ENCODE measurements around the gene LYST. TPM values are rescaled to one million over a fixed set of nuclear protein-coding genes. Genes with fewer than 3 reads are reported as not detected.

LYST gene
- total and polyA plus RNA-seq, 2 of the 8 experiments (the other 6 are each of a cell fraction or from before 2014, with no cell fraction given), result 0.29 to 0.58 TPM

DNA sequence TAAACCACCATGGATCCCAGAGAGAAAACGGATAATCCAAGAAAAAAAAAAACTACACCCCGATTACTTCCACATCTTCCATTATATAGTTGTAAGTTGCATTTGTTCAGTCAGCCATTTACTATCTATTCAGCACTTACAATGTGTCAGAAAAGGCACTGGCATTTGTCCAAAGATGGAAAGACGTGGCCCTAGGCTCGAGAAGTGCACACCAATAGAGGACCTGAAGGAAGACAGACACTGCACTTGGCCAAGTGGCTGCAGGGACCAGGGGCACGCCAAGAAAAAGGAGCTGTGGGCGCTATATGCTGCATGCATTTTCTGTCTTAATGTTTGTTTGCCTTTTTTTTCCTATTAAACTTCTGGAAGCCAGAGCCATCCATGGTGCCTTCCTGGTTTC is 45.2 kb upstream of the LYST start:
- H4K8ac ChIP-seq (ENCODE audit: extremely low read depth, insufficient read depth, low read length), result no peak overlapping the region
- H3K4me1 ChIP-seq (replicated peaks in 1 of 4; ENCODE audit: control insufficient read depth in 3 of 4, insufficient read depth in 4 of 4, low read length in 3 of 4), result peaks cover 0 to 3% (median 1%) of the 10 kb centered on the region in 4 experiments; a peak in 3 of 7 replicates
- H3K4ac ChIP-seq (replicated peaks; ENCODE audit: insufficient read length, low read depth, low read length), result no peak overlapping the region
- DNase-seq (ENCODE audit: low read depth in 1 of 2, low spot score in 2 of 2) (no peak), FAIRE-seq (no peak)
- H4K5ac ChIP-seq (ENCODE audit: insufficient read length, low read depth, low read length), result no peak overlapping the region
- H3K36me3 ChIP-seq (ENCODE audit: control insufficient read depth in 2 of 4, insufficient read depth in 4 of 4, low read length in 3 of 4), result no peaks in the 10 kb centered on the region
- H2BK20ac ChIP-seq (ENCODE audit: low read length), result no peak overlapping the region
- H3K56ac ChIP-seq (replicated peaks; ENCODE audit: insufficient read length, low read depth, low read length), result no peak overlapping the region
- no peak overlapping the region for H3K23ac ChIP-seq (ENCODE audit: insufficient read length)
- H3K4me2 ChIP-seq (ENCODE audit: insufficient read depth in 1 of 2, low read depth in 2 of 2, low read length in 2 of 2), result no peak overlapping the region
- H2AFZ ChIP-seq (ENCODE audit: low read length), result no peak overlapping the region
- no peak overlapping the region for H4K91ac ChIP-seq (replicated peaks; ENCODE audit: insufficient read length, low read length)
- H3K4me3 ChIP-seq (ENCODE audit: extremely low read depth in 1 of 4, insufficient read depth in 2 of 4, low read depth in 3 of 4, low read length in 4 of 4), result no peak overlapping the region
- H3K18ac ChIP-seq (ENCODE audit: extremely low read depth, low read length), result no peak overlapping the region
- H3K79me1 ChIP-seq (ENCODE audit: low read depth, low read length), result no peaks in the 10 kb centered on the region
- H2BK5ac ChIP-seq (ENCODE audit: low read depth, low read length), result no peak overlapping the region
- H3K79me2 ChIP-seq (ENCODE audit: control insufficient read depth in 1 of 2, insufficient read depth in 2 of 2, low read length in 2 of 2), result no peaks in the 10 kb centered on the region
- TF ChIP-seq SP1 (IDR thresholded peaks at IDR 0.05; ENCODE audit: low read depth, low read length) (no peak), RAD21 (IDR thresholded peaks at IDR 0.05 in 1 of 2, conservative IDR thresholded peaks at IDR 0.05 in 1 of 2; ENCODE audit: low read depth in 2 of 2, low read length in 2 of 2) (no peak), HDAC6 (IDR thresholded peaks at IDR 0.05; ENCODE audit: low read depth, low read length) (no peak), ZNF274 (IDR thresholded peaks at IDR 0.05; ENCODE audit: borderline replicate concordance, extremely low read depth, low read length) (no peak), CHD2 (IDR thresholded peaks at IDR 0.05; ENCODE audit: low read length) (no peak), PHF8 (conservative IDR thresholded peaks at IDR 0.05; ENCODE audit: low read depth, low read length) (no peak), RBBP5 (IDR thresholded peaks at IDR 0.05; ENCODE audit: borderline replicate concordance, low read depth, low read length) (no peak)
- no peak overlapping the region for H2BK15ac ChIP-seq (ENCODE audit: low read length)
- no peak overlapping the region for H3K9ac ChIP-seq (replicated peaks in 1 of 4; ENCODE audit: extremely low read depth in 1 of 4, low read depth in 3 of 4, low read length in 3 of 4)
- ChIA-PET POLR2A (ENCODE audit: partially characterized antibody) (interaction anchor here (0.7 to 1.3 kb wide), 3 partner anchors 8 to 60 kb away, joined by 3 to 4 read pairs (median 3); no protein-coding TSS in a partner anchor), CTCF (ENCODE audit: partially characterized antibody) (interaction anchor here (0.8 to 1.6 kb wide), 3 partner anchors 8 to 128 kb away, joined by 3 to 4 read pairs (median 3); no protein-coding TSS in a partner anchor)
- no peak overlapping the region for H3K27ac ChIP-seq (ENCODE audit: low read depth, low read length)
- H3K9me3 ChIP-seq (ENCODE audit: insufficient read depth in 2 of 2, low read depth in 1 of 2, low read length in 1 of 2), result no peaks in the 10 kb centered on the region
- H4K20me1 ChIP-seq (replicated peaks in 1 of 2; ENCODE audit: control insufficient read depth in 1 of 2, insufficient read depth in 2 of 2, low read length in 2 of 2), result no peaks in the 10 kb centered on the region
- no peak overlapping the region for H2BK120ac ChIP-seq (replicated peaks; ENCODE audit: low read depth, low read length)
- 88% methylated on average over 6 of the region's 6 CpGs; no CpG with 5 or more reads in 1 of the 2 experiments for WGBS, 2 experiments (ENCODE audit: extremely low coverage in 1 of 2, insufficient coverage in 1 of 2, insufficient read length in 1 of 2, insufficient replicate concordance in 2 of 2, low coverage in 1 of 2, low lambda C conversion rate in 2 of 2, missing lambda C conversion rate in 1 of 2)
- H3K27me3 ChIP-seq (replicated peaks in 1 of 4; ENCODE audit: control insufficient read depth in 3 of 4, extremely low read depth in 1 of 4, insufficient read depth in 3 of 4, low read length in 3 of 4), result no peaks in the 10 kb centered on the region
- H2AK5ac ChIP-seq (ENCODE audit: low read depth, low read length), result no peak overlapping the region
- no peak overlapping the region for H2BK12ac ChIP-seq (ENCODE audit: low read depth, low read length)
- no peak overlapping the region for H3K14ac ChIP-seq (ENCODE audit: insufficient read length)
- H3K23me2 ChIP-seq (ENCODE audit: low read depth, low read length), result no peaks in the 10 kb centered on the region; the same call in 1 of the 2 replicates

Measured in H1 (cell line).